Embryonic facial prominence (tissue), 1 donor: ENCODE data around the gene REEP1.

Experiments
- DNase-seq: peaks from one replicate; pipeline ENCODE4 v3.0.0-alpha.2; 2016; ENCODE audit errors: extremely low spot score

The REEP1 gene

DNA sequence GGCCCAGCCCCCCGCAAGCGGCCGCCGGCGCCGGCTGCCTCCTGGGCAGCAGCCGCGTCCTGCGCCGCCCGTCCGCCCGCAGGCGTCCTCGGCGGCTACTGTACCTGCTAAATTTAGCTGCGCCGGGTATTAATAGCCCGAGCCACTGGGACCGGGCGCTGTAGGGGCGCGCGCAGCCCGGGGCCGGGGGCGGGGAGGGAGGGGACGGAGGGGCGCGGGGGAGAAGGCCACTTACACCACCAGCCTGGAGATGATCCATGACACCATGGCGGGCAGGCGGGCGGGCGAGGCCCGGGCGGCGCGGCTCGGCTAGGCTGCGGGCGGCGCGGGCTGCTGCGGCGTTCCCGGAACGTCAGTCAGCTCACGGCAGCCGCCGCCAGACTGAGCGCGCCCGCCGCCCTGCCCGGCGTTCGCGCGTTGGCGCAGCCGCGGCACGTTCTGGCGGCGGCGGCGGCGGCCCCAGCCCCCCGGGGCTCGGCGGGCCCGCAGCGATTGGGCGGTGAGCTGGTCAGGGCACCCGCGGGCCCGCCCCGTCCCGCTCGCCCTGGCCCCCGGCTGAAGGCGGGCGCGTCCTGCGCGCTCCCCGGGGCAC, at the start of gene REEP1:
REEP1 (minus strand) TSS at position 383 of the 592 bp plus-strand sequence; CDS start at position 267, 116 bp downstream.
- no peak for DNase-seq

- DNase-seq, result no peak
Measured at GRCh38 chr2:86383844-86384243, 46.4 kb upstream of the REEP1 start.

DNA sequence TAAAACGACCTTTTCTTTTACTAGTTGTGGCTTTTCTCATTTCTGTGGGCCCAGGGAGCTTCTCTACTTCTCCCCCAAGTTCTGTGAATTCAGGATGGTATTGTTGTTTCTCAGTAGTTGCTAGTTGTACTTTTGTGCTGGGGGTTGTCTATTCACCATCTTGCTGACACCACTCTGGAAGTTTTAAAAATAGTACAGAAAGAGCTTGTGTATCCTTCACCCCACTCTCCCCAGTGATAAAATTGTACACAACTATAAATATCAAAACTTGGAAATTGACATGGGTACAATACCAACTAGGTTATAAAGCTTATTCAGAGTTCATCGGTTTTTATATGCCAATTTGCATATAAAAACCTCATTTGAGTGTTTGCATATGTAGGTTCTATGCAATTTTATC, 45.3 kb upstream of the REEP1 start:
- DNase-seq, result no peak

- no peak for DNase-seq
Measured at GRCh38 chr2:86382108-86382507, 44.7 kb upstream of the REEP1 start.

DNA sequence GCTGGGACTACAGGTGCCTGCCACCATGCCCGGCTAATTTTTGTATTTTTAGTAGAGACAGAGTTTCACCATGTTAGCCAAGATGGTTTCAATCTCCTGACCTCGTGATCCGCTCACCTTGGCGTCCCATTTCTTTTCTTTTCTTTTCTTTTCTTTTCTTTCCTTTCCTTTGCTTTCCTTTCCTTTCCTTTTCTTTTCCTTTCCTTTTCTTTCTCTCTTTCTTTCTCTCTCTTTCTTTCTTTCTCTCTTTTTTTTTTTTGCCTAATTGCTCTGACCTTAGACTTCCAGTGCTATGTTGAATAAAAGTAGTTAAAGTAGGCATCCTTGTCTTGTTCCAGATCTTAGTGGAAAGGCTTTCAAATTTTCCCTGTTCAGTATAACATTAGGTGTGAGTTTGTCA, 41.0 kb upstream of the REEP1 start:
- DNase-seq, result no peak

- no peak for DNase-seq
Measured at GRCh38 chr2:86375623-86376022, 38.2 kb upstream of the REEP1 start.

DNA sequence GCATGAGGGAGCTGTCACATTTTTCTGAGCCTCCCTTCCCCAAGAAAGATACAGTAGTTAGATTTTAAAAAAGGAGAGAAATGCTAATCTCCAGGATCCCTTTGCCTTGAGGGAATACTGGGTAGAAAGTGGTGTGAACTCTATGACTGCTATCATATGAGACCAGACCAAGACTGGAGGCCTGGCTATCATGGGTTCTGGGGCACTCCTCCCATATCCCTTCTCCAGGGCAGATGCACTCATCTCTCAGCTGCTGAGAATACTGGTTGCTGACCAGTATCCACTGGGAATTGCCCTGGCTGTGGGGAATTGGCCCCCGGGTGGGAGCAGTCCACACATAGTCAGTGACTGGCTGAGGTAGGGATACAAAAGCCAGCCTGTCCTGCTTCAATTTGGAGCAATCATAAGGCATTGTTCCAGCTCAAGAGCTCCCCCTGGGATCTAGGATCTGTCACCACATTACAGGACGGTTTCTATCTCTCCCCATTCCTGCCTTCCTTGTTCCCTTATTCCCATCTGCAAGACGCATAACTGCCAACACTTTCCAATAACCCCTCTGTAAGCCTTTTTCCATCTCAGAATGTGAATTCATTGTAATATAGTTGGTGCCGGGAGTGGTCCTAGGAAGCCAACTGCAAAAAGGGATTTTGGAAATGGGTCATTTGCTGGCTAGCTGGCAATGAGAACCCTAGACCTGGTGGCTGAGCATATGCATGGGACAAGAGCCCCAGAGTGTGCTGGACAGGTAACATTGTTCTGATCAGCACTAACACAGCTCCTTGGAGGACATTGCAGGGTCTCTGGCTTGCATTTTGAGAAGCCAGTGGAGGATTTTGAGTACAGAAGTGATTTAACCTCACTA, 35.4 kb upstream of the REEP1 start:
- no peak for DNase-seq

- DNase-seq, result no peak
Measured at GRCh38 chr2:86372133-86372532, 34.7 kb upstream of the REEP1 start.

- DNase-seq, result no peak
Measured at GRCh38 chr2:86371527-86371926, 34.1 kb upstream of the REEP1 start.

GRCh38 chr2:86370579-86370978, 33.2 kb upstream of the REEP1 start:
- DNase-seq, result no peak

GRCh38 chr2:86368161-86368824, 30.9 kb upstream of the REEP1 start:
- DNase-seq, result no peak

DNA sequence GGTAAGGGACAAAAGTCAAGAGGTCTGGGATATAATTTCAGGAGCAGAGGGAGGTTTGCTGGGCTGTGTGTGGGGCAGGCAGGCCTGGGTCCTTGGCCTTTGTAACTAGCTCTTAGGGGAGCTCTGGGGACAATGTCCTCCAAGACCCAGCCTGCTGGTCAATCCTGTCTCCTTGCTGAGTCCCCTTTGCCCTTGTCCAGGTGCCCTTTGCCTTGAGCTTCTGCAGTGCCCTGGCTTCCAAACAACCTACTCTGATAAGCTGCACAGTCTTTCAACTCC, 30.0 kb upstream of the REEP1 start:
- DNase-seq, result no peak

GRCh38 chr2:86366651-86367498, 29.4 kb upstream of the REEP1 start:
- no peak for DNase-seq

- DNase-seq, result no peak
Measured at GRCh38 chr2:86364894-86365293, 27.5 kb upstream of the REEP1 start.

DNA sequence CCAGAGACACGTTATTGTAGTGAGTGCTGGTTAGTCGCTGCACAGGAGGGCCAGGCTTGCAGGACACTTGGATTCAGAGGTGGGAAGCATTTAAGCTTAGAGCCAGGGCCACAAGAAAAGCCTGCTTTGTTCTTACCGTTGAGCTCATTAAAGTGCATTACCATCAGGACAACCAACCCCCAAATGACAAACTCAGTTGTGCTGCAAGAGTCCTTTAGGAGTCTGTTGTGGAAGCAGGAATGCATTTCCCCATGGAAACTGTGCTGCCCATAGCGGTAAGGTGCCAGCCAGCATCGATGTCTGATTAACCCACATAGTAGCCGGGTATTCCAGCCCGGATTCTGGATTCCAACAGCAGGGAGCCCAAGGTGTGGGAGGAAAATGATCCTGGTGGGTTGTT, 23.4 kb upstream of the REEP1 start:
- no peak for DNase-seq

DNA sequence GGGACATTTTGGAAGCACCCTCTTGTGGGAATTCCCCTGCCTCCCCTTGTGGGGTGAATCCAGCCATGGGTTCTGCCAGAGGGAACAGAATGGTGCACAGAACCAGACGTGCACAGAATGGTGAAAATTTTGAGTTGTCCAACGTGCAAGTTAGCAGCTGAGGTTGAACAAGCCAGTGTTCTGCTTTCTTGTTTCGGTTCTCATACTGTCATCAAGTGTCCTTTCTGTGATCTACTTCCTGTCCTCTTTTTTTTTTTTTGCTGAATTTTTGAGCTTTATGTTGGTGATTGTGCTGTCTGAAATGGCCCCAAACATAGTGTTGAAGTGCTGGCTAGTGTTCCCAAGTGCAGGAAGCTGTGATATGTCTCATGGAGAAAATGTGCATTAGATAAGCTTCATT, 21.5 kb upstream of the REEP1 start:
- no peak for DNase-seq

DNA sequence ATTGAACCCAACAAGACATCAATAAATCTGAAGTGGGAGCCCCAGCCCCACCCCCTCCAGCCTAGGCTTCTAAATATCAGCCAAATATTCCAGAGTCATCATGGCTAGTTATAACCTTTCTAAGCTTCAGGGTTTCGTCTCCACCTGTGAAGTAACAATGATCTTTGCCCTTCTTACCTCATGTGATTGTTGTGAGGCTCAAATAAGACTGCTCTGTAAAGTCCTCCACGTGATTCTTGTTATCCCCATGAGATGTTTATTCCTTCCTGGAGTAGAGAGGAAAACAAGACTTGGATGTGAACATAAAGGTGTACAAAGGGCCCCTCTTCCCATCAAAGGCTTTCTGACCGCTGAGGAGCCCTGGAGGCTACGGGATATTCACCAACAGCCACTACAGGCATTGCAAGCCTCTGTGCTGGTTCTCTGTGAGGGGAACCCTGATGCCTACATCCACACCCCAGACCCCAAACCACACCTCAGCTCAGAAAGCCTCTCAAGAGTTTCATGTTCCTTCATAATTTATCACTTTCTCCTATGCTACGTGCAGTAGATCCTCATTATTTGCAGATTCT, 20.1 kb upstream of the REEP1 start:
- no peak for DNase-seq

GRCh38 chr2:86352727-86353221, 15.3 kb upstream of the REEP1 start:
- no peak for DNase-seq

DNA sequence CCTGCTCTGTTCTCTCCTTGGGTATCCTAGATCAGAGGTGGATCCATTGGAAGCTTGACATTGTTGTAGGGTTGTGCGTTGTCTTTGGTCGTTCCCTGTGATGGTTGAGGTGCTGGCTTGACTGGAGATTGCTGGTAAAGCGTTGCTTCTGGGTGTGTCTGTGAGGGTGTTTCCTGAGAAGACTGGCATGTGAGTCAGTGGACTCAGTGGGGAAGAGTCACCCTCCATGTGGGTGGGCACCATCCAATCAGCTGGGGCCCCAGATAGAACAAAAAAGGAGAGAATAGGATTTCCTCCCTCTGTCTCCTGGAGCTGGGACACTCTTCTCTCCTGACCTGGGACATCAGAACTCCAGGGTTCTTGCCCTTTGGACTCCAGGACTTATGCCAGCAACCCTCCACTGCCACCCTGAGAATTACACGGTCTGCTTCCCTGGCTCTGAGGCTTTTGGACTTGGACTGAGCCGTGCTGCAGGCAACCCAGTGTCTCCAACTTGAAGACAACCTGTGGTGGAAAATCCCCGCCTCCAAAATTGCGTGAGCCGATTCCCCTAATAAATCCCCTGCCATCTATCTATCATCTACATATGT, 14.8 kb upstream of the REEP1 start:
- no peak for DNase-seq

- DNase-seq, result no peak
Measured at GRCh38 chr2:86350751-86351150, 13.3 kb upstream of the REEP1 start.

- no peak for DNase-seq
Measured at GRCh38 chr2:86347401-86347800, 10.0 kb upstream of the REEP1 start.
